GM19452 (cell line): ENCODE data around the gene PRPSAP1.
"Not testable (repeated sequence)": the region's sequence is repeated elsewhere in the genome, so short reads cannot be mapped to it uniquely, and the experiment has no call there.

Experiments
- ATAC-seq: cut with Tn5 transposase; IDR thresholded peaks from one replicate; pipeline ENCODE4 v1.9.1; 2021; ENCODE audit not compliant: unreplicated experiment

Gene PRPSAP1

DNA sequence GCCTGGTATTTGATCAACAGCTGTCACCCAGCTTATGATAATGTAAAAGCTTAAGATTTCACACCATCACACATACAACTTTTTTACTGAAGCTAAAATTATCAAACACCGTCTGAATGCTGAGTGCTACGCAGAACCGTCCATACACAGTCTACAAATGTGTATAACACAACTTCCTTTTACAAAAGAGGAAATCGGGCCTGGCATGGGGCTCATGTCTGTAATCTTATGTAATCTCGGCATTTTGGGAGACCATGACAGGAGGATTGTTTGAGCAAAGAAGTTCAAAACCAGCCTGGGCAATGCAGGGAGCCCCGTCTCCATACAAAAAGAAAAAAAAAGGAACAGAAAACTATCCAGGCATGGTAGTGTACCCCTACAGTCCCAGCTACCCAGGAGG lies 26.0 kb downstream of the PRPSAP1 start:
- ATAC-seq, result no peak

DNA sequence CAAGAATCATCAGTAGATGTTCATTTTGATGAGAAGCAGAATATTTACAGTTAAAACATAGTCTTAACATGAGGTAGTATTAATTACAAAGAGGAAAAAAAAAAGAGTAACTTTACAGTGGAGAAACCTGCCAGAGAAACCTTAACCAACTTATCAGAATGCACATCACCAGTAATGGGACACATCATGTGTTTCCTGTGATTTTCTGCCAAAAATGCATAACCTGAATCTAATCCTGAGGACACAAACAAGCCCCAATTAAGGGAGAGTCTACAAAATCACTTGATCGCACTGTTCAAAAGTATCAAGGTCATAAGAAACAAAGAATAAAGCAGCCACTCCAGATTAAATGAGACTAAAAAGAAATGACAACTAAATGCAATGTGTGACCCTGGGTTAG lies 27.4 kb downstream of the PRPSAP1 start:
- no peak for ATAC-seq

DNA sequence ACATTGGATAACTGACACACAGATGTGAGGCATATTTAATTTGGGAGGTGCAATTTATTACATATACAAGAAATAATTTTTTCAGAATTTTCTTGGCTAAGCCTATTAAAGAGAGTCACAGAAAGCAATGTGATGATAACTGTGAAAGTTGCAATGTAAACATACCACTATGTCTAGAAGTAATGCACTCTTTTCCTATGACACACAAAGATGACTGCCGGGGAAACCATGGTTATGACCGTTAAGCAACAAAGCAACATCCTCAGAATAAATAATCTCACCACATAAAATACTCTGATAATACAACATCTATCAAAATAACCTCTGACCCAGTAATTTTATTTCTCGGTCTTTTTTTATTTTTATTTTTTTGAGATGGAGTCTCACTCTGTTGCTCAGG lies 35.1 kb downstream of the PRPSAP1 start:
- ATAC-seq, result no peak

DNA sequence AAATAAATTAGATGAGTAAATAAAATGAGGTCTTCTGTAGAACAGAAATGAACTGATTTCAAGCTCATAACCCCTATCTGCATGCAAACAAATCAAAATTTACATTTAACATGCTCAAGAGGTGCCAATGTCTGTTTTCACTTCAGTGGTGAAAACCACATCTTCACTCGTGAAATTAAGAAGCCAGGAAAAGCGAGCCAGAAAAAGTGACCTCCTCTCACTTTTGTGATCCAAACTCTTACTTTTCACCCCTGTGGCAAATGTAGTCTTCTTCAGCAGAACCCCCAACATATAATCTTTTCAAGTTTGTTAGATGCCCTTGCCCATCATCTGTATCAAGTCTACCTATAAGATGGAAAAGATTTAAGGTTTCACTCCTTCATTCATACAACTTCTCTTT lies 36.2 kb downstream of the PRPSAP1 start:
- ATAC-seq, result no peak

DNA sequence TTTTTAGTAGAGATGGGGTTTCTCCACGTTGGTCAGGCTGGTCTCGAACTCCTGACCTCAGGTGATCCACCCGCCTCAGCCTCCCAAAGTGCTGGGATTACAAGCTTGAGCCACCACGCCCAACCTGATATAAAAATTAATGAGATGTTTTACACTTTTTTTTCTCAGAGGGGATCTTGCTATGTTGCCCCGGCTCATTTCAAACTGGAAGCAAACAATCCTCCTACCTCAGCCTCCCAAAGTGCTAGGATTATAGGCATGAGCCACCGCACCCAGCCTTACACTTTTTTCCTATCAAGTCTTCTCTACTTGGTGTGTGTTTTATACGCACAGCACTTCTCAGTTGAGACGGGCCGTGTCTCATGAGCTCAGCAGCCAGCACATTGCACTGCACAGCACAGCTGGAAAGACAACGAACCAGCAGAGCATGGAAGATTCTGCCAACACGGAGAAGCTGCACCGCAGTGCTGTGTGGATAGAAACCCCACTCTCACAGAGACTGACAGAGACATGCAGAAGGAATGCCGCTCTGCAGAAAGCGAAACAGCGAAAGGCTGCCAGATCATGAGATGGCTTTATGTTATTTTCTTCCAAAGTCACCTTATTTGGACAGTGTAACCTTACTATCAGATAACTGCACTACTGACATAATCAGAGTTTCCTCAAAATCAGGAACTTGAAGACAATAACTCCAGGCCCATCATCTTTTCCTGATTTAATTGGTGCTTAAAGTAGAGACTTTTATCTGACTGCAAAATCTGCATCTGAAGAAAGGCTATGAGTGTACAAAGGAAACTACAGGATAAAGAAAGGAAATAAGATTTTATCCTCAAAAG lies 39.1 kb downstream of the PRPSAP1 start:
- ATAC-seq, result no peak

DNA sequence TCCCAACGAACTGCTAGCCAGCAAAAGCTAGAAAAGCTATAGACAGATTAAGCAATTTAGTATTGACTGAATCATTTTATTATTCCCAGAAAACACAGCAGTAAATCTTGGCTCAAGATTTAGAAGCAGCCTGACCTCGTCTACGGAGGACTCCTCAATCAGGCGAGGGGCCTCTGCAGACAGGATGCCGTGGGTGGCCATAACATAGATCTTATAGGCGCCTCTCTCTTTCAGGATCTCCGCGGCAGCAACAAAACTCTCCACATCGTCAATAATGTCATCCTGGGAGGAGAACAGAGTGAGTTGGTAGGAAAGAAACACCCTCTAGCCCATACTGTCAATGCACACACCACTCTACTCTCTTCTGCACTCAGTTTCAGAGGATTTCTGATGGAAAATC lies 41.0 kb downstream of the PRPSAP1 start:
- no peak for ATAC-seq

DNA sequence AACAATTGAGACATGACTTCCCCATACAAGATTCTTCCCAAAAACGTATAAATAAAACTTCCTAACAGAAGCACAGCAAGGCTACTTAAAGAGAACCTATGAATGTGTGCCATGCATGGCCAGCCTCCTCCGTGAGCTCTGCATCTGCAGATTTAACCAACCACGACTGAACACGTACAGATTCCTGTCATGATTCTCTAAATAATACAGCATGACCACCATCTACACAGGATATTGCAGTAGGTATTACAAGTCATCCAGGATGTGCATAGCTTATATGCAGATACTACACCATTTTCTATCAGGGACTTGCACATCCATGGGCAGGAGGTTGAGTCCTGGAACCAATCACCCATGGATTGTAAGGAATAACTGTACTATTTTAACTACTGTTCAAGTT lies 44.3 kb downstream of the PRPSAP1 start:
- ATAC-seq, result no peak

DNA sequence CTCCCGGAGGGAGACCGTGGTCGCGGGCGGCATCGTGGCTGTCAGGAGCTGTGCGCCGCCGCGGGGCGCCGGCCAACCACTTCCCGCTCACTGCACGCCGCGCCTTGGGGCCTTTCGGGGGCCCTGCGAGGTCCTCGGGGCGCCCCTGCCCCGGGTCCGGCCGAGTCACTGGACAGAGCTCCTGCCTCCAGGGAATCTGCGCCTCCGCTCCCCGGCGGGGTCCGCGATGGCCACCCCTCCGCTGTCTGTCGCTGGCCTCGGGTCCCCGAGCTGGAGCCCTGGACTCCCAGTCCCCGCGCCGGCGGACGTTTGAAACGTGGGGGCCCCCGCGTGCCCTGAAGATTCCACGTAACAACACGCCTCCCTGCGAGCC lies 45.8 kb downstream of the PRPSAP1 start, which contains the start of gene QRICH2:
QRICH2 (minus strand) TSS at position 311 of the 373 bp plus-strand sequence; CDS start at position 33, 278 bp downstream.
- ATAC-seq, result no peak

DNA sequence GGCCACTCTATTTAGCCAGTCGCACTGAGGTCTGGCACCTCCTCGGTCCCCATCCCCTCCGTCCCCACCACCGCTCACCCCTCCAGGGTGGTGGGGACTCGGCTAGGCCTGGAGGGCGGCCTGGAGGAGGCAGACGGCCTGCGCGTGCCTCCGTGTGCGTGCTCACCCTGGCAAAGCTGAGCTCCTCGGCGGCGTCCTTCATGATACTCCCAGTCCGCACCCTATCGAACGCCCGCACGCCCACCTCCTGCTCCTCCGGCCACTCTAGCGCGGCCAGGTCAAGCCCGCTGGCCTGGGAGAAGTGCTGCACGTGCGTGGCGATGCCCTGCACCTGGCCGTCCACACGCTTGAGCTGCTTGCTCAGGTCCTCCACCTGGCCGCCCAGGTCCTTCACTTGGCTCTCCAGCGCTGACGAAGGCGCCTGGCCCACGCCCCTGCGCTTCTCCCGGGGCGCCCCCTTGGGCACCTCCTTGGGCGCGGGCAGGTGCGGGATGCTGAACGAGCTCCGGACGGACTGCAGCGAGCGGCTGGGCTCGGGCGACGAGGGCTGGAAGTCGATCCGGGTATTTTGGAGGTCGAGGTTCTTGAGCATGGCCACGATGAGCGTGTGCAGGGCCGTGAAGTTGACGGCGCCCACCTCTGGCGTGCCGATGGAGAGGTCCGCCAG lies 46.3 kb downstream of the PRPSAP1 start:
- no peak for ATAC-seq

DNA sequence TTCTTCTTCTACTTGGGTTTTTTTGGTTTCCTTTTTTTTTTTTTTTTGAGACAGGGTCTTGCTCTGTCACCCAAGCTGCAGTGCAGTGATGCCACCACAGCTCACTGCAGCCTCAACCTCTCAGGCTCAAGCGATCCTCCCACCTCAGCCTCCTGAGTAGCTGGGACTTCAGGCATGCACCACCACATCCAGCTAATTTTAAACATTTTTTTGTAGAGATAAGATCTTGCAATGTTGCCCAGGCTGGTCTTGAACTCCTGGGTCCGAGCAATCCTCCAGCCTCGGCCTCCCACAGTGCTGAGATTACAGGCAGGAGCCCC lies 48.6 kb downstream of the PRPSAP1 start:
- not testable (repeated sequence) for ATAC-seq

DNA sequence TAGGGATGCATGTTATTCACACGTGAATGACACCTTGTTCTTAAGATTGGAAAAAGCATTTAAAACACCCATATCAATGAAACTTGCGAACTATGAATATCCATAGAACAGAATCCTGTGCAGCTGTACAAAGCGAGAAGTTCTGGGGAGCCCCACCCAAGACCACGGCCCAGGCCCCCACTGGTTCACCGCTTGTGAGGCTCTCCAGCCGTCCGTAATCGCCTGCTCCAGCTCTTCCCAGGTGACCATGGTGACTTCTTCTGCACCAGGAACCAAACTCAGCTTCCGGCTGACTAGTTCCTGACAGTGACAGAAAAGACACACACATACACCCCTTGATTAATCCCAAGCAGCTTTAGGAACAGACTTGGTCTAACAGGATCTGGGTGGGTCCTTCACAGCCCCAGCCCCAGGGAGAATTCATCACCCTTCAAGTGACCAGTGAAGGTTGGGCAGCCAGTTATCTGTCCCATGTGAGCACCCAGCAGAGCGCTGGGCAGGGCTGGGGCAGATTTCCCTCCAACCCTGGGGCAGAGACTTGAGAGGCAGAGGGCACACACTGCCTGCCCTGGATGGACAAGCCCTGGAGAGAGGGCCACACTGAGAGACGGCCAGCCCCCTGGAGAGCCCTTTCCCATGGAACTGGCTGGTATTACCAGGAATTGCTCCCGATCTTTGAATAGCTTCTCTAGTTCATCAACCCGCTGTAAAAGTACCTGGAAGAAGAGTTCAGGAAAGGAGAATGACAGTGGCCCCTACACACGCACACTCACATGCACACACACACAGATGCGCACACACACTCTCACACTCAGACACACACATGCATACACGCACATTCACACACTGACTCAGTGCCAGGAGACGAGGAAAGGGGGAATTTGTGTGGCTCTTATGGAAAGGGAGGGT lies 49.2 kb downstream of the PRPSAP1 start:
- ATAC-seq, result no peak

DNA sequence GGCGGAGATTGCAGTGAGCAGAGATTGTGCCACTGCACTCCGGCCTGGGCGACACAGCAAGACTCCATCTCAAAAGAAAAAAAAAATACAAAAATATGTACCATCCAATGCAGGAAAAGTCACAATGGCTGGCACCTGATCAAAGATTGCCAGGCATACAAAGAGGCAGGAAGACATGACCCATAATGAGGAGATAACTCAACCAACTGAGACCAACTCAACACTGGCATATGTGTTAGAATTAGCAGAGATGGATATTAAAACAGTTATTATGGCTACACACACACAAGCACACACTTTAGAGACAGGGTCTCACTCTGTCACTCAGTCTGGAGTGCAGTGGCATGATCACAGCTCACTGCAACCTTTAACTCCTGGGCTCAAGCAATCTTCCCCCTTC lies 56.3 kb downstream of the PRPSAP1 start:
- no peak for ATAC-seq

DNA sequence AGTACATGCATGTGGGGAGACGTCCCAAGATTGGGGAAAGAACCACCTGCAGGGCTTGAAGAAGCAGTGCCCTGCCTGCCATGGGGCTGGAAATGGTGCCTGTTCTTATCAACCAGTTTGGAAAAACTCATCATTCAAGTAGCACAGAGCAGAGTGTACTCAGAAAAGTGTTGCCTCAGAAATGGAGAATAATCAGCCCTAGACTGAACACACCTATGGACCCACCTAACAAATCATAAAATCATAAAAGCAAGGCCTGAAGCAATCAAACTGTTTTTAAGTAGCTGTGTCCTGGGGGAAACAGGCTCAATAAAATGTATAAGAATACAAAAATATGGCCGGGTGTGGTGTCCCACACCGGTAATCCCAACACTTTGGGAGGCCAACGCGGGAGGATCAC lies 56.8 kb downstream of the PRPSAP1 start:
- ATAC-seq, result no peak

DNA sequence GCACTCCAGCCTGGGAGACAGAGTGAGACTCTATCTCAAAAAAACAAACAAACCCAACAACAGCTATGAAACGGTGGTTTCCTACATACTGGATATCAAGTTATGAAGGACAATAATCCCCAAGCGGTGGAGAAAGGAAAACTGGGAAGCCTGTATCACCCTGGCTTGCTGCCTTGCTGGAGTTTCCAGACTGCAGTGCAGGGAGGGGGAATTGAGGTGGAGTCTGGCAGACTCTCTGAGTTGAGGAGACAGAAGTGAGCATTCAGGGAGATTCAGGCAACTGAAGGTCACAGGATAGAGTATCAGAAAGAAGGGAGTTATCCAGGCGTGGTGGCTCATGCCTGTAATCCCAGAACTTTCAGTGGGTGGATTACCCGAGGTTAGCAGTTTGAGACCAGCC lies 57.5 kb downstream of the PRPSAP1 start:
- no peak for ATAC-seq

DNA sequence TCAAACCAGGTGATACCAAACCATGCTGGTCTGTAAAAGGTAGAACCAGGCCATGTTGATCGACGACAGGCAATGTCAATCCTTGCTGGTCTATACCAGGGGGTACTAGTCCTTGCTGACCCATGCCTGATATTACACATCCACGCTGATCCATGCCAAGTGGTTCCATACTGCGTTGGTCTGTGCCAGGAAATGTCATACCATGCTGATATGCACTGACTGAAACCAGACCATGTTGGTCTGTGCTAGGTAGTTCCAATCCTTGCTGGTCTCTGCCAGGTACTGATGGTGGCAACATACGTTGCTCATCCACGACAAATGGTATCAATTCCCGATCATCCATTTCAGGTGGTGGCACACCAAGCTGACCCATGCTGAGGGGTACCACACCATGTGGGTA lies 60.6 kb downstream of the PRPSAP1 start:
- ATAC-seq, result no peak

DNA sequence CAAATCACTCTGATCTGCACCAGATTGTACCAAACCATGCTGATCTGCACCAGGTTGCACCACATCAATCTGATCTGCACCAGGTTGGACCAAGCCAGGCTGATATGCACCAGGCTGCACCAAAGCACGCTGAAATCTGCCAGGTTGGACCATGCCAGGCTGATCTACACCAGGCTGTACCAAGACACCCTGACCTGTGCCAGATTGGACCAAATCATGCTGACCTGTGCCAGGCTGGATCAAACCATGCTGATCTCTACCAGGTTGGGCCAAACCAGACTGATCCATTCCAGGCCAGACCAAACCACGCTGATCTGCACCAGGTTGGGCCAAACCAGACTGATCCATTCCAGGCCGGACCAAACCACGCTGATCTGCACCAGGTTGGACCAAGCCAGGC lies 61.1 kb downstream of the PRPSAP1 start:
- ATAC-seq, result no peak

DNA sequence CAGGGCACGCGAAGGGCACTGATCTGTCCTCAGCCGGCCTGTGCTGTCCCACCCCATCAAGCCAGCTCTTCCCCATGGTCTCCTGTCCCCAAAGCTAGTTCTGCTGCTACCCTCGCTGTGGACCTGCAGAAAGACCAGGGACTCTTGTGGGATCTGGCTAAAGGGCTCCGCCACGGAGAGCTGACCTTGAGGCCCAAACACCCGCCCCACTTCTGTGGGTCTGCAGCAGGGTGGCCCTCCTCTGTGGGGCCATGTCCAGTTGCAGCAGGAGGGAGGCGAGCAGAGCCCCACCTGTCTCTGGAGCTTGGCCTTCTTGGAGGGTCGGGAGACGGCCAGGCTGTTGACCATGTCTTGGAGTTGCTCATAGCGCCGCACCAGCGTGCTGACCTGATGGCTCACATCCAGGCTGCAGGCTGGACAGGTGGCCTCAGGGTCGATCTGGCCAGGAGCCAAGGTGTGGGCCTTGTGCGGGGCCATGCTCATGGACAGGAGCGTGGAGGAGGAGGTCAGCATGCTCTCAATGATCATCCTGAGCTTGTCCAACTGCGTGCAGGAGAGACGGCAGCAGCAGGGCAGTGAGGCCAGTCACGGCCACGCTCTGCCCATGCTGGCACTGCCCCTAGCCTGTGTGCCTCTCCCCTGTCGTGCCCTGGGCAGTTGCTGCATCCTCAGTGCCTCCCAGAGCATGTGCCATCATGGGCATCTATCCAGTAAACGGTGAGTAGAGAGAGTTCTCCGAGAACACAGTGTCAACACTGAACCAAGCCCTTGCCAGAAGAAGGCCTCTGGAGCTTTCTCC lies 71.9 kb downstream of the PRPSAP1 start:
- ATAC-seq, result no peak

DNA sequence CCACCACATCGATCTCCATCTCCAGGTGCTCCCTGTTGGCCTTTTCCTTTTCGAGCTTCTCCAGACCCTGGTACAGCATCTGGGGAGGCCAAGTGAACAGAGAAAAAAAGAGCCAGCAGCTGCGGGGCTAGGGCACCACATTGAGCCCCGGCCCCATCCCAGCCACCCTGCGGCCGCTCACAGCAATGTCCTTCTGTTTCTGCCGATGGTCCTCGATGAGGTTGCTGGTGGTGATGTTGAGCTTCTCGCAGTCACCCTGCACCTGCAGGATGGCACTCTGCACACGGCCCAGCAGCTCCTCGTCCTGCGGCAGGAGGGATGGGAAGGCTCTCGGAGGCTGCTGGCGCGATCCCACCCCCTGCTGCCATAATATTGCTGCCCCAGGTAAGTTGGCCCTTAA lies 73.1 kb downstream of the PRPSAP1 start:
- ATAC-seq, result no peak

DNA sequence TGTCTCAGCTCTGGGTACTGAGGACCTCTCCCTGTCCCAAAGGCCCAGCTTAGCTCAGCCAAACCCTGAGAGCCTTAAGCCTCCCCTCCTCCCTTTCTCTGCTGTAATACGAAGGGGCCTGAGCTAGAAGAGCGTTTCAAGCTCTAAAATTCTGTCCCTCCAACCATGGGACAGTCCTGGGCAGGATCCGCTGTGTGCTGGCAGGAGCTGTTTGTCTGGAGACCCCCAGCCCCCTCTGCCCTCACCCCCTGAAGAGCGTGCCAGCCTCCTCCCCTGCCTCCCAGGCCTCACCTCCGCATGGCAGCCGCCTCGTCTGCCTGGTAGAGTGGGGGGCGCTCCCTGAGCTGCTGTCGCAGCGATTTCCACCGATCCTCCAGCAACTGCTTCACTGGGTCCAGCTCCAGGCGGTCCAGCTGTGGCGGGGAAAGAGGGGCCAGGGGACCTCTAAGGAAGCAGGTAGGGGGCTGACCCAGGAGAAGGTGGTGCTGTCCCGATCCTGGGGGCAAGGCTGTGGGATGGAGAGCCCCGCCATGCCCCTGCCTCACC lies 73.9 kb downstream of the PRPSAP1 start:
- ATAC-seq, result no peak

DNA sequence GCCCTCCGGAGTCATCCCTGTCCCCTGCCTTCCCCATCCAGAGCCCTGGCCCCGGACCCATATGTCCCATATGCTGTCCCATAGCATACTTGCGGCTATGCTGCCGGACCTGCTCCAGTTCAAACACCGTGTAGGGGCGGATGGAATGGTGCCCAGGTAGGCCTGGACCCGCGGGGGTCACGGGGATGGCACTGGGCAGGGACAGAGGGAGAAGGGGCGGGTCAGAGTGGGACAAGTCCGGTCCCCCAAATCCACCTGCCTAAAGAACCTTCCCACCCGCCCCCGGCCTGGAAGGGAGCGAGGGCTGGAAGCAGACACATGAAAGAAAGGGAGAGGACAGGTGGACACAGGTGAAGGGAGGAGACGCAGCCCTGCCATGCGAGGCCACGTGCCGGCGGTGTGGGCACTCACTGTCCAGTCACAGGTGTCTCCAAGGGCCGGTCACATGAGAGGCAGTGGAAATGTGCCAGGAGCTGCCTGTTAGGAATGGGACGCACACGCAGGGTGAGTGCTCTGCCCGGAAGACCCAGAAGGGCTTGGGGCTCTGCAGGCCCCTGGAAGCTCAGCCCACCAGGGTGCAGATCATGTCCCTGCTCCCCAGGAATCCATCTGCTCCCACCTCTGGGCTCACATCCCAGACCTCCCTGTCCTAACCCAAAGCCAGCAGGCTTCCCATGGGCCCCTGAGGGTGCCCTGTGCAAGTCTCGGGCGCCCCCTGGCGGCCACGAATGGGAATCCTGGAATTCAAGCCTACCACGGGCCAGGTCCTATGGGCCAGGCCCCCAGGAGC lies 74.6 kb downstream of the PRPSAP1 start:
- no peak for ATAC-seq
